Activated CD4-positive, alpha-beta T cell treated with anti-CD3 and anti-CD28 coated beads, Interleukin-2, amount 10 ng/mL, durations not matched to agents 24 days and 14 days (primary cell): ENCODE results near the gene MRM2. TPM values are rescaled to one million over a fixed set of nuclear protein-coding genes. Genes with fewer than 3 reads are reported as not detected.

Experiments
- DNase-seq: peaks from one replicate; pipeline ENCODE4 v3.0.0; 2022
- H3K27ac Mint-ChIP-seq: one replicate; pipeline ENCODE4 v1.8.0; 2022; ENCODE audit warnings: mild to moderate bottlenecking, mixed read lengths
- H3K27me3 Mint-ChIP-seq: one replicate; pipeline ENCODE4 v1.8.0; 2022; ENCODE audit warnings: mixed read lengths
- H3K36me3 Mint-ChIP-seq: one replicate; pipeline ENCODE4 v1.8.0; 2022; ENCODE audit warnings: low read depth, mild to moderate bottlenecking, mixed read lengths
- H3K4me1 Mint-ChIP-seq: one replicate; pipeline ENCODE4 v1.8.0; 2021; ENCODE audit warnings: mixed read lengths
- H3K4me3 Mint-ChIP-seq: one replicate; pipeline ENCODE4 v1.8.0; 2022; ENCODE audit warnings: mild to moderate bottlenecking, moderate library complexity, mixed read lengths
- H3K9me3 Mint-ChIP-seq: one replicate; pipeline ENCODE4 v1.8.0; 2021; ENCODE audit warnings: mixed read lengths
- intact Hi-C: fragments of 100-400 bp; cut with micrococcal nuclease; formaldehyde crosslinking; loops from one replicate; pipeline ENCODE4 v1.15.1; 2023
- total RNA-seq: library from RNA; stranded (reverse); gene quantifications from 2 replicates; pipeline ENCODE4 v1.2.3, GENCODE V29; 2022

MRM2 gene
- total RNA-seq, 1 donor from 2014 or later = 47.9 TPM

GRCh38 chr7:2230226-2230625, 11.8 kb downstream of the MRM2 start:
- intact Hi-C loops = loop anchor here (5.0 kb wide), 4 partner anchors 118 to 663 kb away; partner anchors contain the start of genes CHST12 and EIF3B
- Mint-ChIP-seq H3K4me3 (no peak overlapping the region), H3K27me3 (no peaks in the 10 kb centered on the region), H3K4me1 (peaks cover 21% of the 10 kb centered on the region), H3K36me3 (peaks cover 26% of the 10 kb centered on the region), H3K27ac (no peak overlapping the region), H3K9me3 (no peaks in the 10 kb centered on the region)
- no peak for DNase-seq

GRCh38 chr7:2229467-2229866, 12.5 kb downstream of the MRM2 start:
- peaks cover 21% of the 10 kb centered on the region for H3K4me1 Mint-ChIP-seq
- no peak overlapping the region for H3K27ac Mint-ChIP-seq
- intact Hi-C loops = no loop called here
- H3K27me3 Mint-ChIP-seq = no peaks in the 10 kb centered on the region
- no peak for DNase-seq
- H3K4me3 Mint-ChIP-seq = no peak overlapping the region
- H3K36me3 Mint-ChIP-seq = peaks cover 22% of the 10 kb centered on the region
- no peaks in the 10 kb centered on the region for H3K9me3 Mint-ChIP-seq

DNA sequence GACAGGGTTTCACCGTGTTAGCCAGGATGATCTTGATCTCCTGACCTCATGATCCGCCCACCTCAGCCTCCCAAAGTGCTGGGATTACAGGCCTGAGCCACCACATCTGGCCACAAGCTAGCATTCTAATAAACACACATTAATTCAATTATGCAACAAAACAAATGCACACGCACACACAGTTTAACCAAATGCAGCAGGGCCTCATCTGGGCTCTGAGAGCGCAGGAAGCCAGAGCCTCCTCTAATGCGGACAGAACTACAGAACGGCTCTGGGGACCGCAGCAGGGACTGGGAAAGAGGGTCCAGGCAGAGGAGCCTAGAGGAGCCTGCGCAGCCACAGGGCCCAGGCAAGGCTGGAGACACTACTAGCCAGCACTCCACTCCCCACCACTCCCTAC, 13.1 kb downstream of the MRM2 start:
- Mint-ChIP-seq H3K4me1 (peaks cover 21% of the 10 kb centered on the region), H3K27me3 (no peaks in the 10 kb centered on the region), H3K4me3 (no peak overlapping the region), H3K27ac (no peak overlapping the region), H3K36me3 (peaks cover 24% of the 10 kb centered on the region), H3K9me3 (no peaks in the 10 kb centered on the region)
- intact Hi-C loops = no loop called here
- no peak for DNase-seq

- intact Hi-C loops = no loop called here
- Mint-ChIP-seq H3K36me3 (peaks cover 22% of the 10 kb centered on the region), H3K27me3 (no peaks in the 10 kb centered on the region), H3K4me1 (peaks cover 15% of the 10 kb centered on the region), H3K9me3 (no peaks in the 10 kb centered on the region), H3K4me3 (no peak overlapping the region), H3K27ac (no peak overlapping the region)
- DNase-seq = no peak
Observed at GRCh38 chr7:2227699-2228098, 14.3 kb downstream of the MRM2 start.

DNA sequence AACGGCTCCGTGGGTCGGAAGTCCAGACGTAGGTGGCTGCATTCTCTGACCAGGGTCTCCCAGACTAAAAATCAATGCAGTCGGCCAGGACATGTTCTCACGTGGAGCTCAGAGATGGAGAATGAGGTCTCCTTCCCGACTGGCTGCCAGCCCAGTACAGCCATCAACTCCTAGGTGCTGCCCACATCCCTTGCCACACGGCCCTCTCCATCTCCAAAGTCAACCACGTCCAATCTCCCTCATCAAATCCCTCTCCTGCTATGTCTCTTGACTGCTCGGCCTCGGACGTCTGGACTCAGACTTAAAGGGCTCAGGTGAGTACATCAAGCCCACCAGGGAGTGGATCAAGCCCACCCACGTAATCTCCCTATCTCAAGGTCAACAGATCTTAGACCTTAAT, 16.2 kb downstream of the MRM2 start:
- DNase-seq = no peak
- peaks cover 11% of the 10 kb centered on the region for H3K4me1 Mint-ChIP-seq
- H3K27me3 Mint-ChIP-seq = no peaks in the 10 kb centered on the region
- intact Hi-C loops = no loop called here
- peaks cover 31% of the 10 kb centered on the region for H3K36me3 Mint-ChIP-seq
- H3K27ac Mint-ChIP-seq = no peak overlapping the region
- H3K4me3 Mint-ChIP-seq = no peak overlapping the region
- no peaks in the 10 kb centered on the region for H3K9me3 Mint-ChIP-seq

DNA sequence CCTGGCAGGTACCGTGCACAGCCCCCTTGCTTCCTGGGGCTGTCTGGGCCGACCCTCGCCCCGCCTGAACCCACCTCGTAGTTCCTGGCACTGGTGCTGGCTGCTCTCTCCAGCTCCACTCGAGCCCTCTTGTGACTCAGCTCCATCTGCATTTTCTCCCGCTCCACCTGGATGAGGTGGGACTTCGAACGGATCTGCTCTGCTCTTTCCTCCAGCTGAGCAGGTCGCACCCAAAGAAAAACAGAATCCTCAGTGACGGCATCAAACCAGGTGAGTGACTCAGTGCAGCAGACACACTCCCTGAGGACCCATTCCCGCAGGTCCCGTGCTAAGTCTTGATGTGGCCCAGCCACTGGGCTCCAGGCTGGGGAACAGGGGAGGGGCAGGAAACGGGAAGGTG, 16.7 kb downstream of the MRM2 start:
- Mint-ChIP-seq H3K4me3 (no peak overlapping the region), H3K27ac (no peak overlapping the region), H3K9me3 (no peaks in the 10 kb centered on the region), H3K36me3 (peaks cover 31% of the 10 kb centered on the region), H3K27me3 (no peaks in the 10 kb centered on the region), H3K4me1 (peaks cover 9% of the 10 kb centered on the region)
- DNase-seq = no peak
- intact Hi-C loops = no loop called here

- H3K27ac Mint-ChIP-seq = no peak overlapping the region
Observed at GRCh38 chr7:2224934-2225333, 17.1 kb downstream of the MRM2 start.

DNA sequence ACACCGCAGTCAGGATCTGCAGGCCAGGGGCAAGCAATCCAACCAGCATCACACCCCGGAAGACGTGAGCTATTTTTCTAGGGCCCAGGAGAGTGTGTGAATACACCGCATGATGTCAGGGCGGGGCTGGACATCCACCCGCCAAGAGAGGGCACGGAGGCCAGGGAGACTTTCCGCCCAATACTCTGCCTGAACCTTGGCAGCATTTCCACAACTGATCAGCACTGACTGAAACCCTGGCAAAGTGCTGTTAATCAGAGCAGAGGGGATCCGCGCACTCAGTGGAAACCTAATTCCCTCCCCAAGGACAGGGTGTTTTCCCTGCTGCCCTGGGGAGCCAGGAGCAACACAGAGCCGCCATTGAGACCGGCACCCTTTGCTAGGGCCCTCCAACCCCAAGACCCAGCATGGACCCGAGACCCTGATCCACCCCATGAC, 17.5 kb downstream of the MRM2 start:
- Mint-ChIP-seq H3K36me3 (peaks cover 29% of the 10 kb centered on the region), H3K9me3 (no peaks in the 10 kb centered on the region), H3K27me3 (no peaks in the 10 kb centered on the region), H3K27ac (no peak overlapping the region), H3K4me1 (peaks cover 3% of the 10 kb centered on the region), H3K4me3 (no peak overlapping the region)
- DNase-seq = no peak
- intact Hi-C loops = no loop called here

More at GRCh38 chr7:2224934-2225333, 17.1 kb downstream of the MRM2 start:
- intact Hi-C loops = no loop called here
- no peaks in the 10 kb centered on the region for H3K9me3 Mint-ChIP-seq
- peaks cover 31% of the 10 kb centered on the region for H3K36me3 Mint-ChIP-seq
- H3K4me1 Mint-ChIP-seq = peaks cover 6% of the 10 kb centered on the region
- no peak for DNase-seq
- H3K4me3 Mint-ChIP-seq = no peak overlapping the region
- H3K27me3 Mint-ChIP-seq = no peaks in the 10 kb centered on the region

GRCh38 chr7:2223321-2223720, 18.7 kb downstream of the MRM2 start:
- Mint-ChIP-seq H3K27me3 (no peaks in the 10 kb centered on the region), H3K27ac (no peak overlapping the region), H3K9me3 (no peaks in the 10 kb centered on the region), H3K4me1 (peaks cover 2% of the 10 kb centered on the region), H3K36me3 (peaks cover 31% of the 10 kb centered on the region), H3K4me3 (no peak overlapping the region)
- intact Hi-C loops = no loop called here
- DNase-seq = no peak

- Mint-ChIP-seq H3K36me3 (peaks cover 32% of the 10 kb centered on the region), H3K4me1 (peaks cover 2% of the 10 kb centered on the region)
- no peak for DNase-seq
Observed at GRCh38 chr7:2222516-2222915, 19.5 kb downstream of the MRM2 start.

GRCh38 chr7:2220954-2221353, 21.1 kb downstream of the MRM2 start:
- Mint-ChIP-seq H3K4me1 (peaks cover under 1% of the 10 kb centered on the region), H3K9me3 (no peaks in the 10 kb centered on the region), H3K27ac (no peak overlapping the region), H3K4me3 (no peak overlapping the region), H3K27me3 (no peaks in the 10 kb centered on the region), H3K36me3 (peaks cover 32% of the 10 kb centered on the region)
- intact Hi-C loops = no loop called here
- DNase-seq = no peak

More at GRCh38 chr7:2222516-2222915, 19.5 kb downstream of the MRM2 start:
- intact Hi-C loops = no loop called here
- no peak overlapping the region for H3K27ac Mint-ChIP-seq
- H3K27me3 Mint-ChIP-seq = no peaks in the 10 kb centered on the region
- no peaks in the 10 kb centered on the region for H3K9me3 Mint-ChIP-seq
- H3K4me3 Mint-ChIP-seq = no peak overlapping the region

GRCh38 chr7:2220506-2220905, 21.5 kb downstream of the MRM2 start:
- DNase-seq = no peak
- H3K27ac Mint-ChIP-seq = no peak overlapping the region

DNA sequence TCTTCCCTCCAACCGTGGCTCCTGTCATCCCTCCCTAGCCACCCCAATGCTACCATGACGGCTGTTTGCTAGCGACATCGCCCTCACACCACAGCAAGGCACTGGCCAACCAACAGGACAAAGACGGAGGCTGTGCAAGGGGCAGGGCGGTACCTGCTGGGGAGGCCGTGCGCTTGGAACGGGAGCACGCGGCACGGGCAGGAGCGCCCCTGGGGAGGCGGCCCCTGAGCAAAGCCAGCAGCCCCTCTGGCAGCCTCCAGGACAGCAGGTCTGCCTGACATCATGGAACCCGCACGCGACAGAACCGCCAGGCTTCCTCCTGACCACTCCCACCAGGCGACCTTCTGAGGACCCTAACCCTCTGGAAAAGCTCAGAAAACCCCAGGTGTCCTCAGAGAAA, 22.0 kb downstream of the MRM2 start:
- no peaks in the 10 kb centered on the region for H3K9me3 Mint-ChIP-seq
- peaks cover 2% of the 10 kb centered on the region for H3K4me1 Mint-ChIP-seq
- no peaks in the 10 kb centered on the region for H3K27me3 Mint-ChIP-seq
- intact Hi-C loops = no loop called here
- H3K36me3 Mint-ChIP-seq = peaks cover 34% of the 10 kb centered on the region
- DNase-seq = no peak
- no peak overlapping the region for H3K27ac Mint-ChIP-seq
- no peak overlapping the region for H3K4me3 Mint-ChIP-seq

More at GRCh38 chr7:2220506-2220905, 21.5 kb downstream of the MRM2 start:
- Mint-ChIP-seq H3K27me3 (no peaks in the 10 kb centered on the region), H3K36me3 (peaks cover 34% of the 10 kb centered on the region), H3K4me3 (no peak overlapping the region), H3K4me1 (peaks cover 2% of the 10 kb centered on the region), H3K9me3 (no peaks in the 10 kb centered on the region)
- intact Hi-C loops = no loop called here

DNA sequence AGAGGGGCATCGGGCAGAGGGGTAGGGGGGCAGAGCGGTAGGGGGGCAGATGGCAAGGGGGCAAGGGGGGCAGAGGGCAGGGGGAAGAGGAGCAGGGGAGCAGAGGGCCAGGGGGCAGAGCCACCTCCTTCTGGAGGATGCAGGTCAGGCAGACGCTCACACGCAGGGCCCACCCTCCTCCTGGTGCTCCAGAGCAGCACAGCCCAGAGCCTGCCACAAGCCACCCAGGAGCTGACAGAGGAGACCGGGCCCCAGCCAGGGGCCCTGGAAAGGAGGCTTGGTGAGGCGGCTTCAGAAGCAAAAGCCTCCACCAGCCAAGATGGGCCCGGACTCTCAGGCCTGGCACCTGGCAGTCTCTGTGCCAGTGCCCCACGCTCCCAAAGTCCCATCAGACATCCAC, 22.4 kb downstream of the MRM2 start:
- peaks cover 32% of the 10 kb centered on the region for H3K36me3 Mint-ChIP-seq

GRCh38 chr7:2219136-2219535, 22.9 kb downstream of the MRM2 start:
- Mint-ChIP-seq H3K27ac (no peak overlapping the region), H3K4me3 (no peak overlapping the region), H3K4me1 (peaks cover 2% of the 10 kb centered on the region), H3K27me3 (no peaks in the 10 kb centered on the region), H3K9me3 (no peaks in the 10 kb centered on the region), H3K36me3 (peaks cover 29% of the 10 kb centered on the region)
- intact Hi-C loops = no loop called here
- no peak for DNase-seq

More for the DNA sequence above, 22.4 kb downstream of the MRM2 start:
- Mint-ChIP-seq H3K4me3 (no peak overlapping the region), H3K9me3 (no peaks in the 10 kb centered on the region), H3K27me3 (no peaks in the 10 kb centered on the region), H3K27ac (no peak overlapping the region), H3K4me1 (peaks cover 2% of the 10 kb centered on the region)
- intact Hi-C loops = no loop called here
- no peak for DNase-seq
